Right renal pelvis (tissue), 4 donors: ENCODE data around the gene C1QTNF6. TPM values are rescaled to one million over a fixed set of nuclear protein-coding genes. Genes with fewer than 3 reads are reported as not detected.

Experiments used
- polyA plus RNA-seq, 4 donors: library from polyadenylated mRNA; unstranded; fragments of 120-200 nt; gene quantifications; one replicate each; pipeline ENCODE4 v1.2.1, GENCODE V29; 2013; ENCODE audit not compliant: insufficient read length in 4 of 4

C1QTNF6 gene
- polyA plus RNA-seq, 4 donors = 29.9 to 33.2 (median 31.9) TPM

Other genes with a start within 250 kb of the C1QTNF6 start
- 10 to 100 TPM; 46.3 to 64.8 (median 50.7) TPM for gene TST, start 168.8 kb downstream of the C1QTNF6 start, polyA plus RNA-seq
- gene MPST, start 168.5 kb downstream of the C1QTNF6 start, polyA plus RNA-seq = 10 to 100 TPM; 49.2 to 79.6 (median 52.2) TPM
- 10 to 100 TPM; 23.1 to 35.4 (median 27.1) TPM for gene KCTD17, start 136.5 kb downstream of the C1QTNF6 start, polyA plus RNA-seq
- gene TMPRSS6, start 78.5 kb downstream of the C1QTNF6 start, polyA plus RNA-seq = under 1 TPM; 0.18 to 0.54 (median 0.33) TPM
- gene IL2RB, start 38.3 kb downstream of the C1QTNF6 start, polyA plus RNA-seq = 1 to 10 TPM in 3 of 4 donors, under 1 TPM in 1; 0.96 to 2.2 (median 1.2) TPM
- gene SSTR3, start 24.2 kb upstream of the C1QTNF6 start, polyA plus RNA-seq = 1 to 10 TPM in 1 of 4 donors, under 1 TPM in 3; 0.69 to 1.3 (median 0.79) TPM
- gene RAC2, start 56.0 kb upstream of the C1QTNF6 start, polyA plus RNA-seq = 1 to 10 TPM; 6.5 to 9.1 (median 7.2) TPM
- 1 to 10 TPM; 2.9 to 5.6 (median 3.3) TPM for gene CYTH4, start 94.3 kb upstream of the C1QTNF6 start, polyA plus RNA-seq
- gene ELFN2, start 239.2 kb upstream of the C1QTNF6 start, polyA plus RNA-seq = 1 to 10 TPM in 3 of 4 donors, under 1 TPM in 1; 0.99 to 2.4 (median 1.5) TPM